Neural progenitor cell (in vitro differentiated cells): ENCODE data around the gene GSK3A.

Source experiments
- EZH2 ChIP-seq: fragments of 200-600 bp; sonication (generic); IDR thresholded peaks from 2 replicates; pipeline ENCODE4 v1.6.1; 2017; ENCODE audit warnings: antibody characterized with exemption, mild to moderate bottlenecking, moderate library complexity
- TF ChIP-seq, protein P1 (sequence below): fragments of 200-600 bp; sonication (generic); IDR thresholded peaks from 2 replicates; pipeline ENCODE4 v1.5.1; 2017; ENCODE audit warnings: antibody characterized with exemption, mild to moderate bottlenecking

DNA sequence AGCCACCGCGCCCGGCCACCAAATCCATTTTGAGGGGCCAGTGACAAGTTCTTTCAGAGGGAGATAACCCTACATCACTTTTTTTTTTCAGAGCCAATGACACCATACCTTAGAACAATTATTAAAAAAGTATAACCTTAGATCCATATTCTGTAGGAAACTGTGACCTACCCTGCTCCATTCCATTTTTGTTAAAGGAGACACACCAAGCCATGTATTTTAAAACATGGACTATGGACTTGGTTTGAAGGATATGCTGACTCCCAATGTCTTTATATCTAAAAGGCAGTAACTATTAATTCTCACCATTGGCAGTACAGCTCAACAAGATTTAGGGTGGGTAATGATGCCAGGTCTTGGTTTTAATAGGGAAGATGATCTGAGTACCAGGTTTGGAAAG, 1.1 kb downstream of the GSK3A start:
- TF ChIP-seq, protein P1, sequence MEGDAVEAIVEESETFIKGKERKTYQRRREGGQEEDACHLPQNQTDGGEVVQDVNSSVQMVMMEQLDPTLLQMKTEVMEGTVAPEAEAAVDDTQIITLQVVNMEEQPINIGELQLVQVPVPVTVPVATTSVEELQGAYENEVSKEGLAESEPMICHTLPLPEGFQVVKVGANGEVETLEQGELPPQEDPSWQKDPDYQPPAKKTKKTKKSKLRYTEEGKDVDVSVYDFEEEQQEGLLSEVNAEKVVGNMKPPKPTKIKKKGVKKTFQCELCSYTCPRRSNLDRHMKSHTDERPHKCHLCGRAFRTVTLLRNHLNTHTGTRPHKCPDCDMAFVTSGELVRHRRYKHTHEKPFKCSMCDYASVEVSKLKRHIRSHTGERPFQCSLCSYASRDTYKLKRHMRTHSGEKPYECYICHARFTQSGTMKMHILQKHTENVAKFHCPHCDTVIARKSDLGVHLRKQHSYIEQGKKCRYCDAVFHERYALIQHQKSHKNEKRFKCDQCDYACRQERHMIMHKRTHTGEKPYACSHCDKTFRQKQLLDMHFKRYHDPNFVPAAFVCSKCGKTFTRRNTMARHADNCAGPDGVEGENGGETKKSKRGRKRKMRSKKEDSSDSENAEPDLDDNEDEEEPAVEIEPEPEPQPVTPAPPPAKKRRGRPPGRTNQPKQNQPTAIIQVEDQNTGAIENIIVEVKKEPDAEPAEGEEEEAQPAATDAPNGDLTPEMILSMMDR: no peak
- no peak for TF ChIP-seq EZH2
